GM18909 (cell line): Measurements from ENCODE around the gene CAMTA2.
A peak's percentile ranks its signal among the peaks of the same experiment; 100 is the strongest.

Experiments
- ATAC-seq: cut with Tn5 transposase; IDR thresholded peaks from one replicate; pipeline ENCODE4 v1.9.1; 2021; ENCODE audit warnings: mild to moderate bottlenecking; ENCODE audit not compliant: unreplicated experiment, poor library complexity

Gene CAMTA2

DNA sequence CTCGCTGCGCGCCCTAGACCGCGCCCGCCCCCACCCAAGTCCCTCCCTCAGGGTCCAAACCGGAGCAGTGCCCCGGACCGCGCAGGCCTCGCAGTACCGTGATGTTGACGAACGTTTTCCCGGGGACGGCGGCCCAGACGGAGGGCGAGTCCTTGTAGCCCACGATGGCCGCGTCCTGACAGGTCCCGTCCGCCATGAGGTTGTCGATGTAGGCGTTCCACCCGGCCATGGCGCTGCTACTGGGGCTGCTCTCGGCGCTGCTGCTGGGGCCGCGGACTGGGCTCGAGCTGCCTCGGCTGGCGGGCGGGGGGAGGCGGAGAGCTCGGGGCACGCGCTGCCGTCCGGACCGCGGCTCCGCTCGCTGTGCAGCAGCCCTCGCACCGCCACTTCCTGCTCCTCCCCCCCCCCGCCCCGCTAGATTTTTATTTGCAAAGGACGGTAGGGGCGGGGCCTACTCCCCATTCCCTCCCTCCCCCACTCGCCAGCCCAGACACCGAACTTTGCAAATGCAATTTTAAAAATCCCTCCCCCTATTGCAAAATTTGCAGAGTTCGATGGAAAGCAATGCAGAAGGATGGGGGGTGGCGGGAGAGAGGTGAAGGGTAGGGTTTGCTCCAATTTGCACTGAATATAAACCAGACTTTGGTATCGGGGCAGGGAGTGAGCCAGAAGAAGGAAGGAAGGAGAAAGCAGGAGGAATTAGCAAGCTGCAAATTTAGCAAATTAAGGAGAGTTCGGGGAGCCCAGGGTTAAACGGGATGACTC, 39.1 kb downstream of the CAMTA2 start, which contains the start of gene PFN1:
Gene PFN1 (minus strand): TSS at position 365 of the 765 bp plus-strand sequence. CDS start 136 bp downstream, at position 229.
- peak; percentile 23 for ATAC-seq

DNA sequence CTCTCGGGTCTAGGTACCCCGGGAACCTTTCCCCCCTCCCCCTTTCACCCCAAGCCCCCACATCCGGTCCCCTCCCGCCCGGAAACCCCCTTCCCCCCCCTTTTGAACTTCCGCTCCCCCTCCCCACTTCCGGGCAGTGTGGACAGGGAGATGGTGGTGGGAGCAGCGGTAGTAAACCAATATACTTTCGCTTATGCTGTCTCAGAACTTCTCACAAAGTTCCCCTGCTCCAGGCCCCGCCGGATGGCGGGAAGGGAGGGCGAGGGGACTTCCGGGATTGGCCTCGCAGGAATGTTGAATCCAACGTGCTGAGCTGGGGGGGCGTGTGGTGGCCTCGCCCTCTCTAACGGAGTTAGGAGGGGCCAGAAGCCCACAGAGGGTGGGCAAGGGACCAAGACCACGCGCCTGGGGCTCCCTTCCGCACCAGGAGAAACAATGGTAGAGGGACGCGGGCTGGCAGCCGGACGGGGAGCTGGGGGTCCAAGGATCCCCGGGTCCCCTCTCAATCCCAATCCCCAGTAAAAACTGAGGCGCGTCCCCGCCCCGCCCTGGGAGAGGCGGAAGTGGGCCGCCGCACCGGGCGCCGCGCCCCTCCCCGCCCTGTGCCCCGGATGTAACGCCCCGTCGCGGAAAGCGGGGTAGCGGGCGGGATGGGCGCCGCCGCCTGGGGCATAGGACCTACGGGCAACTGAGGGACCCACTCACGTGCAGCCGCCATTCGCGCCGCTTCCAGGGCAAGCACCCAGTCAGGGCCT, 39.9 kb downstream of the CAMTA2 start:
- peak; percentile 17 for ATAC-seq

DNA sequence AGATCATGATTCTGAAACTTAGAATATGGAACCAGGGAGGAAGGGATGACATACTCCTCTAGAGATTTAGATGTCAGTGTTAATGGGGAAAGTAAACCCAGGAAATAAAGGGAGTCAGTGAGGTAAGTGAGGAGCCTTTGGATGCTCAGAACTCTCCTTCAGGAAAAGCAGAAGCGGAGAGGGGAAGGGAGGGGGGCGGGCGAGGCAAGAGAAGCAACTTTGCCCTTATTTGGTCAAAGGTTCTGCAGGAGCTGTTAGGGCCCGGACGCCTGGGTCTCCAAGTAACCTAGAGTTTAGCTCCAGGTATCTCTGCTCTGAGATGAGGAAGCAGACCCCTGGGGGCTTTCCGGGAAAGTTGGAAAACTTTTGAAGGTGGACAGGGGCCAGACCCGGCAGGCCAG, 40.5 kb downstream of the CAMTA2 start:
- ATAC-seq, result no peak

- ATAC-seq, result no peak
Observed at GRCh38 chr17:4946312-4946976, 41.0 kb downstream of the CAMTA2 start.

DNA sequence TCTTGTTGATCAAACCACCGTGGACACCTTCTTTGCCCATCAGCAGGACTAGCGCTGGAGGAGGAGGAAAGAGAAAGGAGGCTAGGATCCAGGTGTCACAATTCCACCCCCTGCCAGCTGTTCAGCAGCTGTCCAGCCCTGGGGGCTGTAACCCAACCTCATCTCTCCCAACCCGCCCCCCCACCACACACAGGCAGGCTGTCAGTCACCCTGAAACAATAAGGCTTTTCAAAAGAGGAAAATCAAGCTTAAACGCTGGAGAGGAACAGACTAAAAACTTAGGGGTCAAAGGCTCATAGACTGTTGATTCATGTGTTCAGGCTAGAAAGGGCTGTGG, 41.6 kb downstream of the CAMTA2 start:
- ATAC-seq, result no peak

DNA sequence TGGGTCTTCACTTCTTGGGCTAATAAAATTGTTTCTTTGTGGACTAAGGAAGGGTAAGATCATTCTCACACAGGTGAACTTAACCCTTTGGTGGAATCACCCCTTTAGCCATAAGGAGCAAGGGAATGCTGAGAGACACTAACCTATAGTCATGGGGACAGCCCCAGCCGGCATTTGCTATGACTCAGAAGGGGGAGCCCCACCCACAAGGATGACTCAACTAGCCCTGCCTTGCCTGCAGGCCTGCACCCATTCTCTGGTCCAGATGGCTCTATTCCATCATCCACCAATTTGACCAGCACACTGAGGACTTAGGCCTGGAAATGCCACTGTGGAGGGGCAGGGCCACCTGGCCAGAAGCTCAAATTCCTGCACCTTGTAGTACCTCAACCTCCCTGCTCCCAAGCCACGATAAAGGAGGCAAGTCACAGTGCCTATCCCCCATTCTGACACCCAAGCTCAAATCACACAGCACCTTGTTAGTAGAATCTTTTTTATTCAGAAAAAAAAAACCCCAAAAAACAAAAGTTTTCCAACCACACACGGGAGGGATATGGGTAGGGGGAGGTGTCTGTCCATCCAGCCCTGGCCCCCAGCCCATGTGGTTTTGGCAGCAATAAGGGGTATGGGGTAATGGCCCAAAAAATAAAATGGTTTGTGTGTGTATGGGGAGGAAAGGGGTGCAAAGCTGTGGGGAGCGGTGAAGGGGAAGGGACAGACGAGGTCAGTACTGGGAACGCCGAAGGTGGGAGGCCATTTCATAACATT, 42.1 kb downstream of the CAMTA2 start:
- no peak for ATAC-seq

GRCh38 chr17:4944554-4945175, 42.8 kb downstream of the CAMTA2 start:
- no peak for ATAC-seq

GRCh38 chr17:4944163-4944553, 43.3 kb downstream of the CAMTA2 start:
- no peak for ATAC-seq

DNA sequence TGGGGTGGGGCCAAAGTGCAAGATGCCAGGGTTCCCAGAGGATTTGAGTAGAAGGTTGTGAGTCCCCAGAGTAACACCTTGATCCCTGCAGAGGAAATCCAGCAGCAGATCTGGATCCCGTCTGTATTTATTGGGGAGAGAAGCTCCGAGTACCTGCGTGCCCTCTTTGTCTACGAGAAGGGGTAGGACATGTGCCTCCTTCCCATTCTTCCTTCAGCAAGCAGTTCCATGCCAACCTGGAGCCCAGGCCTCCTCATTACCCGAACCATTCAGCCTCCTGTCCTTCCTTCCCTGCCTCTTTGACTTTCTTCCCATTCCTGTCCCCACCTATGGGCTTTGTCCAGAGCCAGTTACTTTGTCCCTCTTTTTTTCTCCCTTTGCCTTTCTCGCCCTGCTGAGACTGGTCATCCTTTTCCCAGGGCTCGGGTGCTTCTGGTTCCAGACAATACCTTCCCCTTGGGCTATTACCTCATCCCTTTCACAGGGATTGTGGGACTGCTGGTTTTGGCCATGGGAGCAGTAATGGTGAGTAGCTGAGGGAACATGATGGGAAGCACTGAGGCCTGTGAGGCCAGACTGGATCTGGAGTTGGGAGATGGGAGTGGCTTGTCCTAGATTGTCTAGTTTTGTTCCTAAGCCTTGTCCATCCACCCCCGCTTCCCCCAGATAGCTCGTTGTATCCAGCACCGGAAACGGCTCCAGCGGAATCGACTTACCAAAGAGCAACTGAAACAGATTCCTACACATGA, 44.5 kb downstream of the CAMTA2 start:
- no peak for ATAC-seq

- no peak for ATAC-seq
Observed at GRCh38 chr17:4941319-4941610, 46.2 kb downstream of the CAMTA2 start.

DNA sequence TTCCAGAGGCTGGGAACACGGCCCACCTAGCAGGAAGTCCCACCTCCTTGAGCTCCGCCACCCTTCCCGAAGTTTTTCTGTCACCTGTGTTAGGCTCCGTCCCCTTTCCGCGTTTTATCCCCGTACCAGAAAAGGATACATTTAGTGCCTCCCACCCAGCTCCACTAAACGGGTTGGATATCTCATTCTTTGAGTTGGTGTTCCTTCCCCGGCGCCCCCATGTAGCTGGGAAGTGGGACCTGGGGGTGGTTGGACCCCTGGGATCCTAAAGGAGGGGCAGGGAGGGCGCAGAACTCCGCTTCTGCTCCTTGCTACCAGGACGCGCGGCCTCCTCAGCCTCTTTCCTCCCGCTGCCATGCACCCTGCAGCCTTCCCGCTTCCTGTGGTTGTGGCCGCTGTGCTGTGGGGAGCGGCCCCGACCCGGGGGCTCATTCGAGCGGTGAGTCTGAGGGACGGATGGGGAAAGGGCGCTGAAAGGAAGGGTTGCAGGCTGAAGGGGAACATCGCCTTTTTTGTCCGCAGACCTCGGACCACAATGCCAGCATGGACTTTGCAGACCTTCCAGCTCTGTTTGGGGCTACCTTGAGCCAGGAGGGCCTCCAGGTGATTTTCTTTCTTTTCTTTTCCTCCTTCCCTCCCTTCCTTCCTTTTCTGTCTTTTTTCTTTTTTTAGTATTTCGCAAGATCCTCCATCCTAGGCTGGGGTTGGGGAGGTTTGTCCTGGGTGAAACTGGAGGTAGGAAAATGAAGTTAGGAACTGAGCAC, 46.7 kb downstream of the CAMTA2 start:
- no peak for ATAC-seq

GRCh38 chr17:4939796-4940554, 47.5 kb downstream of the CAMTA2 start, which contains the start of the genes RNF167 and SLC25A11:
Gene RNF167 (plus strand): TSS chr17:4940268. CDS start chr17:4940910, 642 bp downstream.
Gene SLC25A11 (minus strand): TSS chr17:4940046. CDS start chr17:4939910, 136 bp downstream.
- ATAC-seq, result peak; percentile 80

DNA sequence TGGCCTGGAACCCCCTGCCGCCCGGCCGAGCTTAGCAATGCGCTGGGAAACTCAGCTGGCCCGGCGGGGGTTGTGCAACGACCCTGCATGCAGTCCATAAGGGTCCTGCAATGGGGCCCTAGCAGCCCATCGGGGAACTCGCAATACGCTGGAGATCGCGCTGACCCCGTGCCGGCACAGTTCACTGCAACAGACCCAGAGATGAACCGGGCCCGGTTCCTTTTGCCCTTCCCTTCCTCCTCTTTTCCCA, 48.0 kb downstream of the CAMTA2 start:
- ATAC-seq, result peak; percentile 17

- ATAC-seq, result no peak
Observed at GRCh38 chr17:4938688-4939545, 48.6 kb downstream of the CAMTA2 start.

- no peak for ATAC-seq
Observed at GRCh38 chr17:4938069-4938491, 49.4 kb downstream of the CAMTA2 start.

DNA sequence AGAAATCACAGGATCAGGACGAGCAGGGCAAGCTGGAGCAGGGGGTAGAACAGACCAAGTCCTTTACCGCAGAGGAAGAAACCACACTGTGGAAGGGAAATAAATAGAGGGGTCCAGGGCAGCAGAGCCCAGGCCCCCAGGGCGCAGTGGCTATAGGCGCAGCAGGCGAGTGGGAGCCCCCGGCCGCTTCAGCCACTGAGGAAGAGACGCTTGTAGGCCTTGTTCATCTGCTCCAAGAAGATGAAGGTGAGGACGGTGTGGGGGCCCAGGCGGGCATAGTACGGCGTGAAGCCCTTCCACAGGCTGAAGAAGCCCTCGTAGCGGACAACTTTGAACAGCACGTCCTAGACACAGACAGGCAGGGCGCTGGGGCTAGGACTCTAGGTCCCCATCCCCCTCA, 49.9 kb downstream of the CAMTA2 start:
- no peak for ATAC-seq

- no peak for ATAC-seq
Observed at GRCh38 chr17:4936436-4936835, 51.0 kb downstream of the CAMTA2 start.
